SK-N-SH (cell line): ENCODE data around the gene CEP112. TPM values are rescaled to one million over a fixed set of nuclear protein-coding genes. Genes with fewer than 3 reads are reported as not detected.

Experiments used
- CTCF ChIA-PET: fragments of 300-600, 350-600 bp; formaldehyde crosslinking; extraction: SDS; loops from one replicate; lab custom pipeline; 2021; lab: Yijun Ruan, JAX
- POLR2A ChIA-PET: fragments of 350-600 bp; sonication (Branson Sonifier 250); formaldehyde crosslinking; extraction: SDS; loops from one replicate; lab custom pipeline; 2020; ENCODE audit warnings: antibody characterized with exemption, inconsistent platforms; lab: Yijun Ruan, JAX
- DNase-seq: peaks from one replicate; pipeline ENCODE4 v3.0.0; 2012
- H2AFZ ChIP-seq: fragments of 200-600 bp; sonication (generic); 2 replicates; pipeline ENCODE4 v1.8.1; 2016; ENCODE audit warnings: antibody characterized with exemption, mild to moderate bottlenecking, low read depth
- H3F3A ChIP-seq: fragments of 200-600 bp; sonication (generic); replicated peaks from 2 replicates; pipeline ENCODE3; 2016; ENCODE audit warnings: antibody characterized with exemption, mild to moderate bottlenecking; ENCODE audit not compliant: insufficient read depth
- H3K27ac ChIP-seq, 2 experiments: fragments of 200-500 bp in 1 of 2; fragments of 200-600 bp in 1 of 2; sonication (Bioruptor generic) in 1 of 2; sonication (generic), shearing (Covaris generic) in 1 of 2; 2 replicates each; pipeline versions ENCODE4 v1.5.1 to v1.6.1; 2014 to 2016; ENCODE audit warnings: low read depth in 2 of 2, inconsistent platforms in 1 of 2, low read length in 1 of 2, mild to moderate bottlenecking in 1 of 2, mixed read lengths in 1 of 2
- H3K27me3 ChIP-seq: fragments of 200-600 bp; sonication (generic), shearing (Covaris generic); 2 replicates; pipeline ENCODE4 v1.6.1; 2016; ENCODE audit warnings: mixed run types; ENCODE audit not compliant: insufficient read depth
- H3K36me3 ChIP-seq, 2 experiments: fragments of 200-500 bp in 1 of 2; fragments of 200-600 bp in 1 of 2; sonication (Bioruptor generic) in 1 of 2; sonication (generic) in 1 of 2; replicated peaks in 1 of 2; 2 replicates each; pipeline versions ENCODE3 to v1.5.1; 2014 to 2016; ENCODE audit warnings: low read length in 1 of 2, mild to moderate bottlenecking in 1 of 2; ENCODE audit not compliant: insufficient read depth in 2 of 2, control insufficient read depth in 1 of 2
- H3K4me1 ChIP-seq, 2 experiments: fragments of 200-500 bp in 1 of 2; fragments of 200-600 bp in 1 of 2; sonication (Bioruptor generic) in 1 of 2; sonication (generic), shearing (Covaris generic) in 1 of 2; 2 replicates each; pipeline versions ENCODE4 v1.5.1 to v1.6.1; 2014 to 2016; ENCODE audit warnings: low read depth in 1 of 2, low read length in 1 of 2, mixed run types in 1 of 2; ENCODE audit not compliant: insufficient read depth in 2 of 2, control insufficient read depth in 1 of 2
- H3K4me2 ChIP-seq: fragments of 200-600 bp; sonication (generic), shearing (Covaris generic); 2 replicates; pipeline ENCODE4 v1.6.1; 2017; ENCODE audit warnings: mixed run types
- H3K4me3 ChIP-seq, 2 experiments: fragments of 200-500 bp in 1 of 2; fragments of 200-600 bp in 1 of 2; sonication (Bioruptor generic) in 1 of 2; sonication (generic), shearing (Covaris generic) in 1 of 2; 2 replicates each; pipeline versions ENCODE4 v1.5.1 to v1.8.1; 2014 to 2016; ENCODE audit warnings: low read depth in 2 of 2, inconsistent platforms in 1 of 2, low read length in 1 of 2, mild to moderate bottlenecking in 1 of 2, mixed read lengths in 1 of 2, moderate library complexity in 1 of 2
- H3K79me2 ChIP-seq: fragments of 200-600 bp; sonication (generic); 2 replicates; pipeline ENCODE4 v1.8.1; 2017; ENCODE audit warnings: mild to moderate bottlenecking; ENCODE audit not compliant: insufficient read depth
- H3K9ac ChIP-seq: fragments of 200-600 bp; sonication (generic); 2 replicates; pipeline ENCODE4 v1.6.1; 2017; ENCODE audit warnings: mixed run types
- H3K9me2 ChIP-seq: fragments of 200-600 bp; sonication (generic); 2 replicates; pipeline ENCODE4 v1.6.1; 2017; ENCODE audit warnings: mixed run types
- H3K9me3 ChIP-seq: fragments of 200-600 bp; sonication (generic); 2 replicates; pipeline ENCODE4 v1.6.1; 2017; ENCODE audit warnings: mixed run types, mild to moderate bottlenecking, moderate library complexity
- H4K20me1 ChIP-seq: fragments of 200-600 bp; sonication (generic); 2 replicates; pipeline ENCODE4 v1.6.1; 2017; ENCODE audit warnings: mild to moderate bottlenecking, mixed run types; ENCODE audit not compliant: insufficient read depth
- ELF1 ChIP-seq: IDR thresholded peaks from 2 replicates; pipeline ENCODE4 v1.4.0; 2012
- EP300 ChIP-seq, 2 experiments: IDR thresholded peaks; 2 replicates each; pipeline versions ENCODE4 v1.4.0 to v1.6.1; 2012; ENCODE audit warnings: borderline replicate concordance in 1 of 2, low read depth in 1 of 2, low read length in 1 of 2
- FOSL2 ChIP-seq: IDR thresholded peaks from 2 replicates; pipeline ENCODE4 v1.4.0; 2012; ENCODE audit warnings: low read depth, mild to moderate bottlenecking, moderate library complexity, borderline replicate concordance
- FOXJ3 ChIP-seq: sonication (generic); formaldehyde crosslinking; IDR thresholded peaks from 2 replicates; pipeline ENCODE4 v1.5.1; 2020; ENCODE audit warnings: mild to moderate bottlenecking, missing genetic modification reagents
- GABPA ChIP-seq: IDR thresholded peaks from 2 replicates; pipeline ENCODE4 v1.4.0; 2012; ENCODE audit warnings: low read depth, mild to moderate bottlenecking
- MEF2A ChIP-seq: IDR thresholded peaks from 2 replicates; pipeline ENCODE4 v1.4.0; 2012; ENCODE audit warnings: low read depth, borderline replicate concordance
- MXI1 ChIP-seq: IDR thresholded peaks from 2 replicates; pipeline ENCODE4 v1.6.1; 2012; ENCODE audit warnings: mild to moderate bottlenecking, low read depth, low read length, improper control_type of control experiment
- RCOR1 ChIP-seq: fragments of 150-350 bp; IDR thresholded peaks from 2 replicates; pipeline ENCODE4 v1.6.1; 2017; ENCODE audit warnings: antibody characterized with exemption, low read length
- REST ChIP-seq: IDR thresholded peaks from 2 replicates; pipeline ENCODE4 v1.6.1; 2012; ENCODE audit warnings: mild to moderate bottlenecking, low read depth, low read length, moderate library complexity
- SIN3A ChIP-seq: IDR thresholded peaks from 2 replicates; pipeline ENCODE4 v1.6.1; 2012; ENCODE audit warnings: low read depth, mild to moderate bottlenecking, low read length, moderate library complexity, borderline replicate concordance
- SMC3 ChIP-seq: IDR thresholded peaks from 2 replicates; pipeline ENCODE4 v1.6.1; 2012; ENCODE audit warnings: low read depth, low read length, improper control_type of control experiment
- TCF12 ChIP-seq: IDR thresholded peaks from 2 replicates; pipeline ENCODE4 v1.4.0; 2012
- TEAD4 ChIP-seq: IDR thresholded peaks from 2 replicates; pipeline ENCODE4 v1.4.0; 2012; ENCODE audit warnings: mild to moderate bottlenecking, borderline replicate concordance; ENCODE audit not compliant: insufficient read depth
- USF1 ChIP-seq: IDR thresholded peaks from 2 replicates; pipeline ENCODE4 v1.4.0; 2012; ENCODE audit warnings: low read depth, borderline replicate concordance
- YY1 ChIP-seq: IDR thresholded peaks from 2 replicates; pipeline ENCODE4 v1.4.0; 2012; ENCODE audit warnings: low read depth, mild to moderate bottlenecking
- ZBTB33 ChIP-seq: IDR thresholded peaks from 2 replicates; pipeline ENCODE4 v1.4.0; 2012; ENCODE audit warnings: low read depth, borderline replicate concordance
- WGBS: methylation state at CpG from one replicate; pipeline ENCODE4 v1.1.6; 2017; ENCODE audit warnings: low lambda C conversion rate; 5-methylcytosine and 5-hydroxymethylcytosine counted together
- polyA plus RNA-seq, 3 experiments: library from polyadenylated mRNA; depleted of rRNA; stranded (reverse); fragments of >200 nt; gene quantifications; 2 replicates each; pipeline ENCODE4 v1.2.3, GENCODE V29; 2012

The CEP112 gene
- polyA plus RNA-seq, 1 of the 3 experiments (the other 2 are of a cell fraction), result 7.9 TPM

DNA sequence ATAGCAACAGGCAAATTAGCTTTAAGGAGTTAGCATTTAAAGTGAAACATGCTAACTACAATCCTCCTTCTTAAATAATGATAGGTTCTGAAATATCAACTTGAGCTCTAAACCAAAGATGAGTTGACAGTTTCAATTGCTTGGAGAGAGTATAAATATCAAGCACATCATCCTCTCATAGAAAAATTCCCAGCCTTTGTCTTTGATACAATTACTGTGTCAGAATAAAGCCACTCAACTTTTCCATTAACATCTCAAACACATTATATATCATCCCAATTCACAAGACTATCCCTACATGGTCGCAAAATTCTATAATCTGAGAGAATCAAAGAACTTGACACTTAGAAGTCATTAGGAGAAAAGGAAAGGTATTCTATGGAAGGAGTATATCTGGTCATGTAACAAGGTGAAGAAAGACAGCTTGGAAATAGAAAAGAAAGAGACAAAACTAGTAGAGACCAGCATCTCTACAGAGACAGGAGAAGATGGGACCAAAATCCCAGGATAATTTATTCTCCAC is 189.8 kb downstream of the CEP112 start:
- Histone ChIP-seq H3K27ac (no peak overlapping the region), H3K36me3 (peaks cover 0 to 22% of the 10 kb centered on the region in 2 experiments), H3K27me3 (no peaks in the 10 kb centered on the region), H3K9ac (no peak overlapping the region), H3K4me3 (no peak overlapping the region), H3F3A (no peaks in the 10 kb centered on the region), H3K9me2 (no peaks in the 10 kb centered on the region), H3K79me2 (no peaks in the 10 kb centered on the region), H3K4me1 (no peaks in the 10 kb centered on the region), H4K20me1 (no peaks in the 10 kb centered on the region), H3K9me3 (no peaks in the 10 kb centered on the region), H2AFZ (no peak overlapping the region), H3K4me2 (no peak overlapping the region)
- ChIA-PET POLR2A (no interaction called here), CTCF (interaction anchor here (1.7 kb wide), 1 partner anchor 33 kb away, joined by 3 read pairs; no protein-coding TSS in a partner anchor)
- TF ChIP-seq FOSL2, result no peak
- TF ChIP-seq REST, result no peak
- TF ChIP-seq SIN3A, result no peak
- TF ChIP-seq TEAD4, result no peak
- no peak for TF ChIP-seq RCOR1
- DNase-seq, result no peak
- 98% methylated on average over 1 of the region's 1 CpG for WGBS

GRCh38 chr17:66000216-66000615 is 191.7 kb downstream of the CEP112 start:
- 83% methylated on average over 4 of the region's 4 CpGs for WGBS
- no peaks in the 10 kb centered on the region for H3K4me1 ChIP-seq
- CTCF ChIA-PET, result no interaction called here
- no peak for TF ChIP-seq YY1
- no peak for TF ChIP-seq MXI1
- no peak for TF ChIP-seq SMC3
- no peak for TF ChIP-seq ZBTB33
- TF ChIP-seq MEF2A, result no peak
- no peak for TF ChIP-seq GABPA
- TF ChIP-seq REST, result no peak
- TF ChIP-seq ELF1, result no peak
- no peak for TF ChIP-seq EP300 (IDR thresholded peaks at IDR 0.05; ENCODE audit: borderline replicate concordance in 1 of 2, low read depth in 1 of 2, low read length in 1 of 2)
- TF ChIP-seq SIN3A, result no peak
- no peak for TF ChIP-seq FOXJ3 (CRISPR knock-in tag)
- TF ChIP-seq USF1, result no peak
- TF ChIP-seq TCF12, result no peak

More at GRCh38 chr17:66000216-66000615, 191.7 kb downstream of the CEP112 start:
- Histone ChIP-seq H3K27ac (no peak overlapping the region), H3K9me2 (no peaks in the 10 kb centered on the region), H3K4me3 (no peak overlapping the region), H3K9me3 (no peaks in the 10 kb centered on the region), H3K9ac (no peak overlapping the region), H3K4me2 (no peak overlapping the region), H3K27me3 (no peaks in the 10 kb centered on the region), H4K20me1 (no peaks in the 10 kb centered on the region), H3K36me3 (peaks cover 0 to 17% of the 10 kb centered on the region in 2 experiments), H2AFZ (no peak overlapping the region), H3K79me2 (no peaks in the 10 kb centered on the region), H3F3A (no peaks in the 10 kb centered on the region)
- no peak for DNase-seq
- POLR2A ChIA-PET, result no interaction called here
